HepG2 (cell line): ENCODE measurements around the gene JAG1. TPM values are rescaled to one million over a fixed set of nuclear protein-coding genes. Genes with fewer than 3 reads are reported as not detected.
A peak's percentile ranks its signal among the peaks of the same experiment; 100 is the strongest.

ENCODE experiments used
- ATAC-seq: fragments of 200-7000 bp; cut with Tn5 transposase; 3 replicates; pipeline ENCODE4 v1.9.1; 2020; ENCODE audit warnings: mild to moderate bottlenecking, moderate library complexity
- BruUV-seq: library from RNA; stranded (reverse); fragments of 400-500 nt; replicated peaks from 2 replicates; lab custom pipeline; 2021; lab: Mats Ljungman, UMichigan
- CTCF ChIA-PET: fragments of 300-600 bp; formaldehyde crosslinking; extraction: SDS; loops from one replicate; lab custom pipeline; 2021; ENCODE audit warnings: low total read pairs, inconsistent platforms, low intra/inter-chr PET ratio; lab: Yijun Ruan, JAX
- POLR2A ChIA-PET: fragments of 350-600 bp; sonication (Branson Sonifier 250); formaldehyde crosslinking; loops from one replicate; lab custom pipeline; 2020; ENCODE audit warnings: antibody characterized with exemption, inconsistent platforms; lab: Yijun Ruan, JAX
- DNase-seq: peaks from one replicate; pipeline ENCODE4 v3.0.0-alpha.2; 2015; ENCODE audit warnings: low spot score
- FAIRE-seq: peaks from 3 replicates; lab custom pipeline; 2011; peaks lifted over from hg19 to GRCh38; lab: Jason Lieb, UNC
- H2AFZ ChIP-seq: one replicate; pipeline ENCODE4 v1.6.1; 2011; ENCODE audit warnings: low read length, inconsistent platforms
- H3K27ac ChIP-seq: fragments of 300-600 bp; 3 replicates; pipeline ENCODE4 v1.8.0; 2011; ENCODE audit warnings: mixed run types, mild to moderate bottlenecking, mixed read lengths, low read length, inconsistent platforms; ENCODE audit not compliant: insufficient read depth; ENCODE audit errors: extremely low read length
- H3K27me3 ChIP-seq, 2 experiments: fragments of 200-600 bp in 1 of 2; 2 replicates in 1 of 2; 3 replicates in 1 of 2; pipeline versions ENCODE4 v1.6.0 to v1.8.0; 2011; ENCODE audit warnings: low read length in 2 of 2, mild to moderate bottlenecking in 2 of 2, moderate library complexity in 2 of 2, inconsistent platforms in 1 of 2; ENCODE audit not compliant: insufficient read depth in 2 of 2, control insufficient read depth in 1 of 2
- H3K36me3 ChIP-seq, 2 experiments: fragments of 200-600 bp in 1 of 2; replicated peaks in 1 of 2; 2 replicates in 1 of 2; 3 replicates in 1 of 2; pipeline versions ENCODE4 v1.5.1 to v1.8.0; 2011; ENCODE audit warnings: low read length in 2 of 2, inconsistent platforms in 1 of 2; ENCODE audit not compliant: insufficient read depth in 2 of 2, control insufficient read depth in 1 of 2
- H3K4me1 ChIP-seq: 2 replicates; pipeline ENCODE4 v1.5.1; 2012; ENCODE audit warnings: low read length, inconsistent platforms; ENCODE audit not compliant: insufficient read depth
- H3K4me2 ChIP-seq: 2 replicates; pipeline ENCODE4 v1.6.0; 2011; ENCODE audit warnings: low read depth, low read length, inconsistent platforms
- H3K4me3 ChIP-seq, 3 experiments: fragments of 200-600 bp in 1 of 3; sonication (generic), shearing (Covaris generic) in 1 of 3; replicated peaks in 1 of 3; 2 replicates each; pipeline ENCODE4 v1.5.1; 2011 to 2016; ENCODE audit warnings: low read length in 3 of 3, inconsistent platforms in 2 of 3, low read depth in 2 of 3, mild to moderate bottlenecking in 2 of 3, control low read depth in 1 of 3, mixed read lengths in 1 of 3; ENCODE audit not compliant: insufficient read depth in 1 of 3
- H3K79me2 ChIP-seq: one replicate; pipeline ENCODE4 v1.6.1; 2011; ENCODE audit warnings: low read length, inconsistent platforms; ENCODE audit not compliant: insufficient read depth
- H3K9ac ChIP-seq: 2 replicates; pipeline ENCODE4 v1.6.0; 2011; ENCODE audit warnings: mild to moderate bottlenecking, low read depth, low read length, inconsistent platforms; ENCODE audit not compliant: insufficient read depth
- H3K9me3 ChIP-seq: 2 replicates; pipeline ENCODE4 v1.5.1; 2012; ENCODE audit warnings: mild to moderate bottlenecking, low read length
- H4K20me1 ChIP-seq: 2 replicates; pipeline ENCODE4 v1.6.0; 2011; ENCODE audit warnings: inconsistent platforms, mild to moderate bottlenecking, low read length, moderate library complexity; ENCODE audit not compliant: insufficient read depth
- CEBPG ChIP-seq: IDR thresholded peaks from 2 replicates; pipeline ENCODE4 v1.6.1; 2016
- HNF4A ChIP-seq: sonication (generic); formaldehyde crosslinking; IDR thresholded peaks from 2 replicates; pipeline ENCODE4 v1.4.0; 2020; ENCODE audit warnings: missing genetic modification reagents
- NCOR1 ChIP-seq: fragments of 200-600 bp; sonication (generic); IDR thresholded peaks from 2 replicates; pipeline ENCODE4 v1.7.0; 2017; ENCODE audit warnings: antibody characterized with exemption, low read length, borderline replicate concordance
- REL ChIP-seq: sonication (generic); formaldehyde crosslinking; conservative IDR thresholded peaks from 2 replicates; pipeline ENCODE4 v1.8.0; 2022; ENCODE audit warnings: mild to moderate bottlenecking, missing genetic modification reagents, moderate library complexity
- SMAD3 ChIP-seq: sonication (generic); formaldehyde crosslinking; IDR thresholded peaks from 2 replicates; pipeline ENCODE4 v1.4.0; 2020; ENCODE audit warnings: missing genetic modification reagents
- THAP7 ChIP-seq: sonication (generic); formaldehyde crosslinking; IDR thresholded peaks from 2 replicates; pipeline ENCODE4 v1.8.1; 2023; ENCODE audit warnings: mild to moderate bottlenecking, missing genetic modification reagents
- ZMYM2 ChIP-seq: sonication (generic); formaldehyde crosslinking; IDR thresholded peaks from 2 replicates; pipeline ENCODE4 v1.8.0; 2022; ENCODE audit warnings: mild to moderate bottlenecking, missing genetic modification reagents
- ZNF20 ChIP-seq: sonication (generic); formaldehyde crosslinking; IDR thresholded peaks from 2 replicates; pipeline ENCODE4 v1.4.0; 2020; ENCODE audit warnings: mild to moderate bottlenecking, moderate library complexity, missing genetic modification reagents
- ZNF614 ChIP-seq: IDR thresholded peaks from 2 replicates; pipeline ENCODE4 v1.6.1; 2018; ENCODE audit warnings: missing biosample characterization, missing genetic modification reagents, inconsistent platforms, borderline replicate concordance
- ZSCAN21 ChIP-seq: sonication (generic); formaldehyde crosslinking; IDR thresholded peaks from 2 replicates; pipeline ENCODE4 v1.8.0; 2022; ENCODE audit warnings: mild to moderate bottlenecking, missing genetic modification reagents, moderate library complexity, borderline replicate concordance
- WGBS: methylation state at CpG from one replicate; pipeline ENCODE4 v1.1.6; 2017; ENCODE audit warnings: low lambda C conversion rate; 5-methylcytosine and 5-hydroxymethylcytosine counted together
- in situ Hi-C: cut with HindIII; loops from 2 replicates; pipeline ENCODE4 v1.10.0; 2017; ENCODE audit warnings: low pct_unique_long_range_greater_than_20kb; ENCODE audit not compliant: extremely low pct_ligation_motif_present
- intact Hi-C: fragments of 100-400 bp; cut with micrococcal nuclease; formaldehyde crosslinking; loops from one replicate; pipeline ENCODE4 v1.10.0; 2022; ENCODE audit not compliant: unreplicated experiment
- polyA plus RNA-seq, 8 experiments: library from polyadenylated mRNA; depleted of rRNA in 3 of 8; stranded (reverse) in 7 of 8; unstranded in 1 of 8; fragments of >200 nt; fragmentation: Illumina TruSeq in 4 of 8; extraction: Trizol in 4 of 8; gene quantifications; 2 replicates each; pipeline versions ENCODE4 v1.2.1 to v1.2.3, GENCODE V29; 2011 to 2016; ENCODE audit warnings: low read depth in 4 of 8, missing spikeins in 1 of 8, mixed read lengths in 1 of 8; ENCODE audit not compliant: insufficient read depth in 1 of 8
- total RNA-seq, 5 experiments: library from RNA; depleted of rRNA; stranded (reverse); fragments of >200 nt; fragmentation: Illumina TruSeq; extraction: Trizol; gene quantifications; 2 replicates each; pipeline ENCODE4 v1.2.3, GENCODE V29; 2016; ENCODE audit warnings: low read depth in 1 of 5
- TF ChIP-seq, protein P1 (sequence below): sonication (generic); formaldehyde crosslinking; IDR thresholded peaks from 2 replicates; pipeline ENCODE4 v1.4.0; 2020; ENCODE audit warnings: mild to moderate bottlenecking, missing genetic modification reagents
- TF ChIP-seq, protein P2 (sequence below): sonication (generic); formaldehyde crosslinking; IDR thresholded peaks from 2 replicates; pipeline ENCODE4 v1.4.0; 2020; ENCODE audit warnings: missing genetic modification reagents

The JAG1 gene
- total and polyA plus RNA-seq, 2 of the 13 experiments (the other 11 are each of a cell fraction or from before 2014, with no cell fraction given), result 47.1 to 56.3 TPM

DNA sequence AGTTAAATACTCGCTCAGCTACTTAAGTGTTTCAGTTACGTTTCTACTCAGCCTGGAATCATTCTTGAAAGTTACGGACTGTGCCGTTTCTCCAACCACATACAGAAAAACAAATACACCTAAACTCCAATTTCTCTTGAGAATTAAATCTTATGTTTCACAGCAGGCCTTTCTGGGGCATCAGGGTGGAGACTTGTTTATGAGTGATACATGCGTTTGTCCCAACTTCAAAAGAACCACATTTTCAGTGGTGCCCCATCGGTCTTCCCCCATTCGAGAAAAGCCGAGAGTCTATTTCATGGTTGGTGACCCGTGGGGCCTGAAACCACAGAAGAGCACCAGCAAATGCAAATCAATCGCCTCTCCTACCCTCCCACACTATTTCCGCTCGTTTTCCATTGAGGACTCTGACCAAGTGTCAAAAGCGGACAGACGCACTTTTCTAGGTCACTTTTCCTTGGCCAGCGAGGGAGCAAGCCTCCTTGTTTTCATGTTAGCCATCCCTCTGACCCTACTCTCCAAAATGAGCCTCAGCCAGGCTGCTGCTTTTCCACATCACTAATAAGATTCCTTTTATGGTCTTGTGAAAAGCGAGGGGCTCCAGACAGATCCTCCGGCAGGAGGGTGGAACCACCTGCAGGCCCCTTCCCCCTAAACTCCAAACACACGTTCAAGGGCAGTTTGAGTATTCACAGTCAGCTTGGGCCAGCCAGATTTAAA, 3.1 kb downstream of the JAG1 start:
- peak; percentile 47 for DNase-seq
- TF ChIP-seq SMAD3 (CRISPR knock-in tag) (no peak), CEBPG (CRISPR knock-in tag) (peak; percentile 2; the same call in 1 of the 2 replicates), NCOR1 (no peak; the same call in none of the 2 replicates), ZSCAN21 (CRISPR knock-in tag) (no peak), HNF4A (CRISPR knock-in tag) (no peak), ZNF614 (CRISPR knock-in tag) (no peak), ZMYM2 (CRISPR knock-in tag) (peak; percentile 49; the same call in 1 of the 2 replicates), THAP7 (CRISPR knock-in tag) (0 out of 2 replicates have a peak, but pooled peaks have one; percentile 17), ZNF20 (CRISPR knock-in tag) (no peak), REL (no peak)
- TF ChIP-seq, protein P1, sequence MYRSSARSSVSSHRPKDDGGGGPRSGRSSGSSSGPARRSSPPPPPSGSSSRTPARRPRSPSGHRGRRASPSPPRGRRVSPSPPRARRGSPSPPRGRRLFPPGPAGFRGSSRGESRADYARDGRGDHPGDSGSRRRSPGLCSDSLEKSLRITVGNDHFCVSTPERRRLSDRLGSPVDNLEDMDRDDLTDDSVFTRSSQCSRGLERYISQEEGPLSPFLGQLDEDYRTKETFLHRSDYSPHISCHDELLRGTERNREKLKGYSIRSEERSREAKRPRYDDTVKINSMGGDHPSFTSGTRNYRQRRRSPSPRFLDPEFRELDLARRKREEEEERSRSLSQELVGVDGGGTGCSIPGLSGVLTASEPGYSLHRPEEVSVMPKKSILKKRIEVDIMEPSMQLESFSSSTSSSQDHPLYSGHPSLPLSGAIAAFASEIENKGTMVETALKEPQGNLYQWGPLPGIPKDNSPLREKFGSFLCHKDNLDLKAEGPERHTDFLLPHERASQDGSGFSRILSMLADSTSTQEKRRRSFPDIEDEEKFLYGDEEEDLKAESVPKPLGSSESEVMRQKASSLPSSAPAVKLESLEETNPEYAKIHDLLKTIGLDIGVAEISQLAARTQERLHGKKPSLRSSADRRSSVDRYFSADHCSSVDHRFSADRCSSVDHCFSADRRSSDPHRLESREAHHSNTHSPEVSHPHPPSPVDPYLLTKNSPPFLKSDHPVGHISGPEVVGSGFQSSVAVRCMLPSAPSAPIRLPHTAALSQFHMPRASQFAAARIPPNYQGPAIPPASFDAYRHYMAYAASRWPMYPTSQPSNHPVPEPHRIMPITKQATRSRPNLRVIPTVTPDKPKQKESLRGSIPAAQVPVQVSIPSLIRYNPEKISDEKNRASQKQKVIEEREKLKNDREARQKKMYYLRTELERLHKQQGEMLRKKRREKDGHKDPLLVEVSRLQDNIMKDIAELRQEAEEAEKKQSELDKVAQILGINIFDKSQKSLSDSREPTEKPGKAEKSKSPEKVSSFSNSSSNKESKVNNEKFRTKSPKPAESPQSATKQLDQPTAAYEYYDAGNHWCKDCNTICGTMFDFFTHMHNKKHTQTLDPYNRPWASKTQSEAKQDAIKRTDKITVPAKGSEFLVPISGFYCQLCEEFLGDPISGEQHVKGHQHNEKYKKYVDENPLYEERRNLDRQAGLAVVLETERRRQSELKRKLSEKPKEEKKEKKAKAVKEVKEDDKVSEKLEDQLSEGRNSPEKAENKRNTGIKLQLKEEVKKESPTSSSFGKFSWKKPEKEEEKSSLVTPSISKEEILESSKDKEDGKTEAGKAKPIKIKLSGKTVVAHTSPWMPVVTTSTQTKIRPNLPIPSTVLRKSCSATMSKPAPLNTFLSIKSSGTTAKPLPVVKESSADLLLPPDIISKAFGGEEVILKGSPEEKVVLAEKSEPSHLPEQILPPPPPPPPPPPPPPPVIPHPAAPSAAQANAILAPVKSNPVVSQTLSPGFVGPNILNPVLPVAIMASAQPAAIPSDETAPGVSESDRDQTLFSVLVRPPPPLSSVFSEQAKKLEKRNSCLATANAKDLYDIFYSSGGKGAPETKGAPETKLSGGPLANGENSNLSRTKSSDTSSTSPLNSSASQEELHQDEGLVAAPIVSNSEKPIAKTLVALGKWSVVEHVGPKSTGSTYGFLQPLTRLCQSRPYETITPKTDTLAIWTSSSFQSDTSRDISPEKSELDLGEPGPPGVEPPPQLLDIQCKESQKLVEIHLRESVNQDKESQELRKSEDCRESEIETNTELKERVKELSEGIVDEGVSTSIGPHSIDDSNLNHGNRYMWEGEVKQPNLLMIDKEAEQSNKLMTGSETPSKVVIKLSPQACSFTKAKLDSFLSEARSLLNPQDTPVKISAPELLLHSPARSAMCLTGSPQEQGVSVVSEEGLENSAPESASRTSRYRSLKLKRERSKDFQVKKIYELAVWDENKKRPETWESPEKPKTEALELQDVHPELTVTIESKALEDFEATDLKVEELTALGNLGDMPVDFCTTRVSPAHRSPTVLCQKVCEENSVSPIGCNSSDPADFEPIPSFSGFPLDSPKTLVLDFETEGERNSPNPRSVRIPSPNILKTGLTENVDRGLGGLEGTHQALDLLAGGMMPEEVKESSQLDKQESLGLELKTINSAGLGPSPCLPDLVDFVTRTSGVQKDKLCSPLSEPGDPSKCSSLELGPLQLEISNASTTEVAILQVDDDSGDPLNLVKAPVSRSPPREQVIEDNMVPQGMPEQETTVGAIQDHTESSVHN (CRISPR knock-in tag), result no peak
- TF ChIP-seq, protein P2, sequence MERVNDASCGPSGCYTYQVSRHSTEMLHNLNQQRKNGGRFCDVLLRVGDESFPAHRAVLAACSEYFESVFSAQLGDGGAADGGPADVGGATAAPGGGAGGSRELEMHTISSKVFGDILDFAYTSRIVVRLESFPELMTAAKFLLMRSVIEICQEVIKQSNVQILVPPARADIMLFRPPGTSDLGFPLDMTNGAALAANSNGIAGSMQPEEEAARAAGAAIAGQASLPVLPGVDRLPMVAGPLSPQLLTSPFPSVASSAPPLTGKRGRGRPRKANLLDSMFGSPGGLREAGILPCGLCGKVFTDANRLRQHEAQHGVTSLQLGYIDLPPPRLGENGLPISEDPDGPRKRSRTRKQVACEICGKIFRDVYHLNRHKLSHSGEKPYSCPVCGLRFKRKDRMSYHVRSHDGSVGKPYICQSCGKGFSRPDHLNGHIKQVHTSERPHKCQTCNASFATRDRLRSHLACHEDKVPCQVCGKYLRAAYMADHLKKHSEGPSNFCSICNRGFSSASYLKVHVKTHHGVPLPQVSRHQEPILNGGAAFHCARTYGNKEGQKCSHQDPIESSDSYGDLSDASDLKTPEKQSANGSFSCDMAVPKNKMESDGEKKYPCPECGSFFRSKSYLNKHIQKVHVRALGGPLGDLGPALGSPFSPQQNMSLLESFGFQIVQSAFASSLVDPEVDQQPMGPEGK (CRISPR knock-in tag), result peak; percentile 14; the same call in 1 of the 2 replicates

More for the DNA sequence above, 3.1 kb downstream of the JAG1 start:
- no peak overlapping the region for H2AFZ ChIP-seq
- no TSS peak for BruUV-seq
- ChIA-PET POLR2A (interaction anchor here (0.9 to 5.6 kb wide), 26 partner anchors 6 to 597 kb away, joined by 3 to 104 read pairs (median 5); partner anchors contain the start of genes MKKS and SLX4IP), CTCF (no interaction called here)
- peaks cover 20 to 30% of the 10 kb centered on the region in 2 experiments for H3K36me3 ChIP-seq
- ATAC-seq, result no peak
- H3K27me3 ChIP-seq, result no peaks in the 10 kb centered on the region; a peak in 1 of 5 replicates
- H3K4me2 ChIP-seq, result peak overlapping the region; percentile 96
- in situ Hi-C loops, result loop anchor here (5.0 kb wide), 2 partner anchors 537 to 872 kb away; no protein-coding TSS in a partner anchor
- peaks cover 41% of the 10 kb centered on the region for H4K20me1 ChIP-seq
- H3K4me1 ChIP-seq, result peaks cover 68% of the 10 kb centered on the region
- no peaks in the 10 kb centered on the region for H3K9me3 ChIP-seq
- H3K79me2 ChIP-seq, result peaks cover 81% of the 10 kb centered on the region
- intact Hi-C loops, result loop anchor here (1.0 to 10.0 kb wide), 7 partner anchors 66 to 874 kb away; no protein-coding TSS in a partner anchor
- H3K27ac ChIP-seq, result peak overlapping the region; percentile 89
- peak; percentile 66 for FAIRE-seq
- H3K4me3 ChIP-seq, result peak overlapping the region; percentile 85 to 94 (median 91)
- H3K9ac ChIP-seq, result peak overlapping the region; percentile 95
- WGBS, result 15% methylated on average over 18 of the region's 18 CpGs
